ENCODE results near the gene MEIS2. TPM values are rescaled to one million over a fixed set of nuclear protein-coding genes. Genes with fewer than 3 reads are reported as not detected.

MEIS2 gene
- total and polyA plus RNA-seq, 2 of the 13 experiments (the other 11 are each of a cell fraction or from before 2014, with no cell fraction given), result 10.7 to 12.4 TPM

DNA sequence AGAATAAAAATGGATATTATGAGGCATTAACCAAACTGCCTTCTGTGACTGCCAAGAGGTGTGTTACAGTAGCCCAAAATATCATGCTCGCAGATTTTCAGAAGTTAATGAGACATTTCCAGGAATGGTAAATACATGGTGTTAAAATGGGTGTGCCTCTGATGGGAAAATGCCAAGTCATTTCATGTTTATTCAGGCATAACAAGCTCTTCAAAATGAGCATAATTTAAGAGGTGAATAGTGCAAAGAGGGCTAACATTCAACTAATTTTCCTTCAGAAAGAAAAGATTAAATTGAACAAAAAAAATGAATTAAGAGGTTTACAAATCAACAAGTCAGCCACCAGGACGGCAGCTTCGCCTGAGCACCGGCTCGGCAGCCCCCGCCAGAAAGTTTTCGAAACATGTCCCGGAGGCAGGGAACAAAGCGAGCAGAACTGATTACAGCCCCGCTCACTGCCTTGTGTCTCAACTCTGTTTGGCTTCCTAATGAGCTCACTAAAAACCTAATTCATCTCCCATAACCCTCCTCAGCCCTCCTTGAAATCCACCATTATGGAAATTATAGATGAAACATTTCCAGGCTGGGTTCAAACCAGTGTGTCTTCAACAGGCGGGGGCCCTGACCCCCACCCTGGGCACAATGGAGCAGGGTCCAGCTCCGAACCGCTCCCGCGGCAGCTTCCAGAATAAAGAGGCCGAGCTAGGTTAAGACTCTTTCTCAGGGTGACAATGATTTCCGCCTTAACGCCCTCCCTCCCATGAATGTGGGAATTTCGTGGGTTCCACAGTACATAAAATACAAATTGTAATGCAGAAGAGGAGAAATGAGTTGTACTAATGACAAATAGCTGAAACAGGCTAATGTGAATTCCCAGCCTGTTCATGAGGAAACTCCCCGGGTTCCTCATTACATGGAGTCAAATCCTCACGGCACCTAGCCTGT is 43.9 kb downstream of the MEIS2 start:
- WGBS (ENCODE audit: low lambda C conversion rate), result 92% methylated on average over 21 of the region's 21 CpGs
- TF ChIP-seq ZNF780A (CRISPR knock-in tag; IDR thresholded peaks at IDR 0.05), result no peak
- no peak for TF ChIP-seq FOXC1 (CRISPR knock-in tag; IDR thresholded peaks at IDR 0.05; ENCODE audit: borderline replicate concordance)
- no peak for TF ChIP-seq ZNF33B (CRISPR knock-in tag; IDR thresholded peaks at IDR 0.05)
- TF ChIP-seq, protein P1, sequence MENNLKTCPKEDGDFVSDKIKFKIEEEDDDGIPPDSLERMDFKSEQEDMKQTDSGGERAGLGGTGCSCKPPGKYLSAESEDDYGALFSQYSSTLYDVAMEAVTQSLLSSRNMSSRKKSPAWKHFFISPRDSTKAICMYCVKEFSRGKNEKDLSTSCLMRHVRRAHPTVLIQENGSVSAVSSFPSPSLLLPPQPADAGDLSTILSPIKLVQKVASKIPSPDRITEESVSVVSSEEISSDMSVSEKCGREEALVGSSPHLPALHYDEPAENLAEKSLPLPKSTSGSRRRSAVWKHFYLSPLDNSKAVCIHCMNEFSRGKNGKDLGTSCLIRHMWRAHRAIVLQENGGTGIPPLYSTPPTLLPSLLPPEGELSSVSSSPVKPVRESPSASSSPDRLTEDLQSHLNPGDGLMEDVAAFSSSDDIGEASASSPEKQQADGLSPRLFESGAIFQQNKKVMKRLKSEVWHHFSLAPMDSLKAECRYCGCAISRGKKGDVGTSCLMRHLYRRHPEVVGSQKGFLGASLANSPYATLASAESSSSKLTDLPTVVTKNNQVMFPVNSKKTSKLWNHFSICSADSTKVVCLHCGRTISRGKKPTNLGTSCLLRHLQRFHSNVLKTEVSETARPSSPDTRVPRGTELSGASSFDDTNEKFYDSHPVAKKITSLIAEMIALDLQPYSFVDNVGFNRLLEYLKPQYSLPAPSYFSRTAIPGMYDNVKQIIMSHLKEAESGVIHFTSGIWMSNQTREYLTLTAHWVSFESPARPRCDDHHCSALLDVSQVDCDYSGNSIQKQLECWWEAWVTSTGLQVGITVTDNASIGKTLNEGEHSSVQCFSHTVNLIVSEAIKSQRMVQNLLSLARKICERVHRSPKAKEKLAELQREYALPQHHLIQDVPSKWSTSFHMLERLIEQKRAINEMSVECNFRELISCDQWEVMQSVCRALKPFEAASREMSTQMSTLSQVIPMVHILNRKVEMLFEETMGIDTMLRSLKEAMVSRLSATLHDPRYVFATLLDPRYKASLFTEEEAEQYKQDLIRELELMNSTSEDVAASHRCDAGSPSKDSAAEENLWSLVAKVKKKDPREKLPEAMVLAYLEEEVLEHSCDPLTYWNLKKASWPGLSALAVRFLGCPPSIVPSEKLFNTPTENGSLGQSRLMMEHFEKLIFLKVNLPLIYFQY (CRISPR knock-in tag; IDR thresholded peaks at IDR 0.05; ENCODE audit: borderline replicate concordance), result no peak
- TF ChIP-seq, protein P2, sequence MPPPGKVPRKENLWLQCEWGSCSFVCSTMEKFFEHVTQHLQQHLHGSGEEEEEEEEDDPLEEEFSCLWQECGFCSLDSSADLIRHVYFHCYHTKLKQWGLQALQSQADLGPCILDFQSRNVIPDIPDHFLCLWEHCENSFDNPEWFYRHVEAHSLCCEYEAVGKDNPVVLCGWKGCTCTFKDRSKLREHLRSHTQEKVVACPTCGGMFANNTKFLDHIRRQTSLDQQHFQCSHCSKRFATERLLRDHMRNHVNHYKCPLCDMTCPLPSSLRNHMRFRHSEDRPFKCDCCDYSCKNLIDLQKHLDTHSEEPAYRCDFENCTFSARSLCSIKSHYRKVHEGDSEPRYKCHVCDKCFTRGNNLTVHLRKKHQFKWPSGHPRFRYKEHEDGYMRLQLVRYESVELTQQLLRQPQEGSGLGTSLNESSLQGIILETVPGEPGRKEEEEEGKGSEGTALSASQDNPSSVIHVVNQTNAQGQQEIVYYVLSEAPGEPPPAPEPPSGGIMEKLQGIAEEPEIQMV (CRISPR knock-in tag; IDR thresholded peaks at IDR 0.05; ENCODE audit: low read depth), result no peak
- TF ChIP-seq PAX8 (CRISPR knock-in tag; IDR thresholded peaks at IDR 0.05; ENCODE audit: borderline replicate concordance), result no peak
- TF ChIP-seq ZSCAN29 (CRISPR knock-in tag; conservative IDR thresholded peaks at IDR 0.05), result no peak
- TF ChIP-seq ZFP37 (CRISPR knock-in tag; IDR thresholded peaks at IDR 0.05; ENCODE audit: borderline replicate concordance), result no peak
- TF ChIP-seq, protein P3, sequence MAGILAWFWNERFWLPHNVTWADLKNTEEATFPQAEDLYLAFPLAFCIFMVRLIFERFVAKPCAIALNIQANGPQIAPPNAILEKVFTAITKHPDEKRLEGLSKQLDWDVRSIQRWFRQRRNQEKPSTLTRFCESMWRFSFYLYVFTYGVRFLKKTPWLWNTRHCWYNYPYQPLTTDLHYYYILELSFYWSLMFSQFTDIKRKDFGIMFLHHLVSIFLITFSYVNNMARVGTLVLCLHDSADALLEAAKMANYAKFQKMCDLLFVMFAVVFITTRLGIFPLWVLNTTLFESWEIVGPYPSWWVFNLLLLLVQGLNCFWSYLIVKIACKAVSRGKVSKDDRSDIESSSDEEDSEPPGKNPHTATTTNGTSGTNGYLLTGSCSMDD (CRISPR knock-in tag; IDR thresholded peaks at IDR 0.05), result no peak
- no peak for TF ChIP-seq ZKSCAN8 (CRISPR knock-in tag; IDR thresholded peaks at IDR 0.05; ENCODE audit: borderline replicate concordance)
- TF ChIP-seq, protein P4, sequence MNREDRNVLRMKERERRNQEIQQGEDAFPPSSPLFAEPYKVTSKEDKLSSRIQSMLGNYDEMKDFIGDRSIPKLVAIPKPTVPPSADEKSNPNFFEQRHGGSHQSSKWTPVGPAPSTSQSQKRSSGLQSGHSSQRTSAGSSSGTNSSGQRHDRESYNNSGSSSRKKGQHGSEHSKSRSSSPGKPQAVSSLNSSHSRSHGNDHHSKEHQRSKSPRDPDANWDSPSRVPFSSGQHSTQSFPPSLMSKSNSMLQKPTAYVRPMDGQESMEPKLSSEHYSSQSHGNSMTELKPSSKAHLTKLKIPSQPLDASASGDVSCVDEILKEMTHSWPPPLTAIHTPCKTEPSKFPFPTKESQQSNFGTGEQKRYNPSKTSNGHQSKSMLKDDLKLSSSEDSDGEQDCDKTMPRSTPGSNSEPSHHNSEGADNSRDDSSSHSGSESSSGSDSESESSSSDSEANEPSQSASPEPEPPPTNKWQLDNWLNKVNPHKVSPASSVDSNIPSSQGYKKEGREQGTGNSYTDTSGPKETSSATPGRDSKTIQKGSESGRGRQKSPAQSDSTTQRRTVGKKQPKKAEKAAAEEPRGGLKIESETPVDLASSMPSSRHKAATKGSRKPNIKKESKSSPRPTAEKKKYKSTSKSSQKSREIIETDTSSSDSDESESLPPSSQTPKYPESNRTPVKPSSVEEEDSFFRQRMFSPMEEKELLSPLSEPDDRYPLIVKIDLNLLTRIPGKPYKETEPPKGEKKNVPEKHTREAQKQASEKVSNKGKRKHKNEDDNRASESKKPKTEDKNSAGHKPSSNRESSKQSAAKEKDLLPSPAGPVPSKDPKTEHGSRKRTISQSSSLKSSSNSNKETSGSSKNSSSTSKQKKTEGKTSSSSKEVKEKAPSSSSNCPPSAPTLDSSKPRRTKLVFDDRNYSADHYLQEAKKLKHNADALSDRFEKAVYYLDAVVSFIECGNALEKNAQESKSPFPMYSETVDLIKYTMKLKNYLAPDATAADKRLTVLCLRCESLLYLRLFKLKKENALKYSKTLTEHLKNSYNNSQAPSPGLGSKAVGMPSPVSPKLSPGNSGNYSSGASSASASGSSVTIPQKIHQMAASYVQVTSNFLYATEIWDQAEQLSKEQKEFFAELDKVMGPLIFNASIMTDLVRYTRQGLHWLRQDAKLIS (CRISPR knock-in tag; IDR thresholded peaks at IDR 0.05), result no peak
- TF ChIP-seq MAFK (conservative IDR thresholded peaks at IDR 0.05 in 1 of 2, IDR thresholded peaks at IDR 0.05 in 1 of 2; ENCODE audit: low read length in 2 of 2), result no peak

More for the DNA sequence above, 43.9 kb downstream of the MEIS2 start:
- no peak overlapping the region for H2AFZ ChIP-seq (ENCODE audit: low read length)
- intact Hi-C loops (cut with micrococcal nuclease; ENCODE audit: unreplicated experiment), result no loop called here
- H3K4me2 ChIP-seq (ENCODE audit: low read depth, low read length), result no peak overlapping the region
- FAIRE-seq (no peak), DNase-seq (ENCODE audit: low spot score) (no peak), ATAC-seq (no peak)
- no peak overlapping the region for H3K9ac ChIP-seq (ENCODE audit: insufficient read depth, low read depth, low read length)
- no peaks in the 10 kb centered on the region for H3K79me2 ChIP-seq (ENCODE audit: insufficient read depth, low read length)
- no peaks in the 10 kb centered on the region for H3K9me3 ChIP-seq (ENCODE audit: low read length)
- H3K4me3 ChIP-seq (replicated peaks in 1 of 3; ENCODE audit: insufficient read depth in 1 of 3, low read depth in 2 of 3, low read length in 3 of 3), result no peak overlapping the region
- H3K27ac ChIP-seq (ENCODE audit: extremely low read length, insufficient read depth, low read length), result no peak overlapping the region
- H4K20me1 ChIP-seq (ENCODE audit: insufficient read depth, low read length), result no peaks in the 10 kb centered on the region
- peaks cover 14% of the 10 kb centered on the region for H3K4me1 ChIP-seq (ENCODE audit: insufficient read depth, low read length)
- ChIA-PET POLR2A (no interaction called here), CTCF (ENCODE audit: low intra/inter-chr PET ratio, low total read pairs) (no interaction called here)
- in situ Hi-C loops (cut with HindIII; ENCODE audit: extremely low pct_ligation_motif_present, low pct_unique_long_range_greater_than_20kb), result no loop called here
- 0 out of 5 replicates have a peak, but pooled peaks cover 0 to 4% of the 10 kb centered on the region in 2 experiments for H3K36me3 ChIP-seq (replicated peaks in 1 of 2; ENCODE audit: control insufficient read depth in 1 of 2, insufficient read depth in 2 of 2, low read length in 2 of 2)
- no peaks in the 10 kb centered on the region for H3K27me3 ChIP-seq (ENCODE audit: control insufficient read depth in 1 of 2, insufficient read depth in 2 of 2, low read length in 2 of 2)
- no TSS peak for BruUV-seq (replicated peaks)

Data from HepG2 (cell line).